HEK293 (cell line): ENCODE measurements around the gene ABR.
A peak's percentile ranks its signal among the peaks of the same experiment; 100 is the strongest.

Experiments
- CTCF ChIA-PET: fragments of 350-600 bp; formaldehyde crosslinking; extraction: SDS; loops from one replicate; lab custom pipeline; 2021; ENCODE audit warnings: antibody characterized with exemption; lab: Yijun Ruan, JAX
- POLR2A ChIA-PET: fragments of 300-600 bp; formaldehyde crosslinking; extraction: SDS; loops from one replicate; lab custom pipeline; 2020; ENCODE audit warnings: antibody characterized with exemption, inconsistent platforms; lab: Yijun Ruan, JAX
- H3K27ac ChIP-seq: fragments of 200-500 bp; sonication (Bioruptor generic); 2 replicates; pipeline ENCODE4 v1.5.1; 2014; ENCODE audit warnings: low read depth, low read length, control low read depth, inconsistent platforms; ENCODE audit errors: extremely low read depth
- H3K36me3 ChIP-seq, 2 experiments: fragments of 200-500 bp in 1 of 2; sonication (Bioruptor generic) in 1 of 2; 1 replicate in 1 of 2; 2 replicates in 1 of 2; pipeline ENCODE4 v1.5.1; 2014 to 2017; ENCODE audit warnings: inconsistent platforms in 2 of 2, low read length in 2 of 2; ENCODE audit not compliant: control insufficient read depth in 2 of 2, insufficient read depth in 1 of 2
- H3K4me1 ChIP-seq: fragments of 200-500 bp; sonication (Bioruptor generic); 2 replicates; pipeline ENCODE4 v1.5.1; 2014; ENCODE audit warnings: mild to moderate bottlenecking, low read length, inconsistent platforms; ENCODE audit not compliant: control insufficient read depth, insufficient read depth
- H3K4me3 ChIP-seq: 2 replicates; pipeline ENCODE4 v1.5.1; 2011; ENCODE audit warnings: low read depth, mild to moderate bottlenecking, control low read depth, low read length, moderate library complexity
- H3K9me3 ChIP-seq: fragments of 200-500 bp; sonication (Bioruptor generic); 2 replicates; pipeline ENCODE4 v1.5.1; 2014; ENCODE audit warnings: low read depth, low read length, inconsistent platforms; ENCODE audit not compliant: control insufficient read depth, insufficient read depth
- FEZF1 ChIP-seq: fragments of 450-650 bp; formaldehyde crosslinking; IDR thresholded peaks from 2 replicates; pipeline ENCODE4 v1.5.1; 2016; ENCODE audit warnings: missing biosample characterization, missing genetic modification characterization
- GLIS1 ChIP-seq: fragments of 450-650 bp; formaldehyde crosslinking; IDR thresholded peaks from 2 replicates; pipeline ENCODE4 v1.5.1; 2016; ENCODE audit warnings: missing biosample characterization, missing genetic modification characterization
- GLIS2 ChIP-seq: fragments of 450-650 bp; formaldehyde crosslinking; IDR thresholded peaks from 2 replicates; pipeline ENCODE4 v1.5.1; 2016; ENCODE audit warnings: missing biosample characterization, missing genetic modification characterization
- IKZF3 ChIP-seq: fragments of 450-650 bp; IDR thresholded peaks from 2 replicates; pipeline ENCODE4 v1.5.0; 2018; ENCODE audit warnings: missing biosample characterization, mild to moderate bottlenecking, missing genetic modification characterization, moderate library complexity
- KLF16 ChIP-seq: fragments of 450-650 bp; formaldehyde crosslinking; IDR thresholded peaks from 2 replicates; pipeline ENCODE4 v1.5.1; 2017; ENCODE audit warnings: missing biosample characterization, missing genetic modification characterization
- MEIS1 ChIP-seq: sonication (generic); formaldehyde crosslinking; IDR thresholded peaks from 2 replicates; pipeline ENCODE4 v1.8.1; 2022; ENCODE audit warnings: missing genetic modification reagents, mild to moderate bottlenecking, borderline replicate concordance
- OSR2 ChIP-seq: fragments of 450-650 bp; formaldehyde crosslinking; IDR thresholded peaks from 2 replicates; pipeline ENCODE4 v1.5.1; 2016; ENCODE audit warnings: missing biosample characterization, missing genetic modification characterization
- OVOL3 ChIP-seq: fragments of 450-650 bp; formaldehyde crosslinking; IDR thresholded peaks from 2 replicates; pipeline ENCODE4 v1.5.1; 2016; ENCODE audit warnings: missing biosample characterization, missing genetic modification characterization
- SCRT2 ChIP-seq: fragments of 450-650 bp; formaldehyde crosslinking; IDR thresholded peaks from 2 replicates; pipeline ENCODE4 v1.5.1; 2016; ENCODE audit warnings: missing biosample characterization, missing genetic modification characterization
- ZBTB17 ChIP-seq: fragments of 450-650 bp; formaldehyde crosslinking; IDR thresholded peaks from 2 replicates; pipeline ENCODE4 v1.5.1; 2016; ENCODE audit warnings: missing biosample characterization, missing genetic modification characterization
- ZBTB20 ChIP-seq: fragments of 450-650 bp; formaldehyde crosslinking; IDR thresholded peaks from 2 replicates; pipeline ENCODE4 v1.5.1; 2016; ENCODE audit warnings: missing biosample characterization, missing genetic modification characterization
- ZFP37 ChIP-seq: fragments of 450-650 bp; formaldehyde crosslinking; IDR thresholded peaks from 2 replicates; pipeline ENCODE4 v1.5.1; 2016; ENCODE audit warnings: missing biosample characterization, missing genetic modification characterization
- ZNF114 ChIP-seq: fragments of 450-650 bp; formaldehyde crosslinking; IDR thresholded peaks from 2 replicates; pipeline ENCODE4 v1.5.0; 2017; ENCODE audit warnings: missing biosample characterization, missing genetic modification characterization
- ZNF148 ChIP-seq: fragments of 450-650 bp; formaldehyde crosslinking; IDR thresholded peaks from 2 replicates; pipeline ENCODE4 v1.5.0; 2017; ENCODE audit warnings: missing biosample characterization, missing genetic modification characterization, borderline replicate concordance
- ZNF174 ChIP-seq: fragments of 450-650 bp; formaldehyde crosslinking; IDR thresholded peaks from 2 replicates; pipeline ENCODE4 v1.5.0; 2017; ENCODE audit warnings: missing biosample characterization, mild to moderate bottlenecking, missing genetic modification characterization
- ZNF214 ChIP-seq: fragments of 450-650 bp; formaldehyde crosslinking; IDR thresholded peaks from 2 replicates; pipeline ENCODE4 v1.5.1; 2017; ENCODE audit warnings: missing biosample characterization, mild to moderate bottlenecking, missing genetic modification characterization, borderline replicate concordance
- ZNF398 ChIP-seq: fragments of 450-650 bp; formaldehyde crosslinking; IDR thresholded peaks from 2 replicates; pipeline ENCODE4 v1.5.1; 2017; ENCODE audit warnings: missing biosample characterization, missing genetic modification characterization
- ZNF548 ChIP-seq: fragments of 450-650 bp; formaldehyde crosslinking; IDR thresholded peaks from 2 replicates; pipeline ENCODE4 v1.5.1; 2016; ENCODE audit warnings: missing biosample characterization, missing genetic modification characterization
- ZNF600 ChIP-seq: fragments of 450-650 bp; formaldehyde crosslinking; IDR thresholded peaks from 2 replicates; pipeline ENCODE4 v1.5.1; 2016; ENCODE audit warnings: missing biosample characterization, missing genetic modification characterization
- ZNF777 ChIP-seq: fragments of 450-650 bp; formaldehyde crosslinking; IDR thresholded peaks from 2 replicates; pipeline ENCODE4 v1.5.1; 2017; ENCODE audit warnings: missing biosample characterization, missing genetic modification characterization, borderline replicate concordance
- ZNF791 ChIP-seq: fragments of 450-650 bp; formaldehyde crosslinking; IDR thresholded peaks from 2 replicates; pipeline ENCODE4 v1.5.1; 2016; ENCODE audit warnings: missing biosample characterization, missing genetic modification characterization

The ABR gene

GRCh38 chr17:1083451-1084187 lies 96.2 kb downstream of the ABR start:
- peak overlapping the region; percentile 7; the same call in 1 of the 2 replicates for H3K27ac ChIP-seq
- TF ChIP-seq ZNF600 (tag by site-specific recombination) (peak; percentile 78; the same call in 1 of the 2 replicates), FEZF1 (tag by site-specific recombination) (no peak), IKZF3 (tag by site-specific recombination) (peak; percentile 70; the same call in 1 of the 2 replicates), GLIS1 (tag by site-specific recombination) (0 out of 2 replicates have a peak, but pooled peaks have one; percentile 11), OVOL3 (no peak), ZNF214 (tag by site-specific recombination) (no peak), KLF16 (tag by site-specific recombination) (no peak), ZNF174 (tag by site-specific recombination) (no peak), ZNF791 (tag by site-specific recombination) (no peak), ZNF548 (tag by site-specific recombination) (no peak)
- TF ChIP-seq, all 188 proteins: peak for 3
- POLR2A ChIA-PET, result interaction anchor here (0.5 kb wide), 1 partner anchor 27 kb away, joined by 3 read pairs; no protein-coding TSS in a partner anchor

GRCh38 chr17:1082579-1082978 lies 97.2 kb downstream of the ABR start:
- H3K36me3 ChIP-seq, result peaks cover 0 to 28% of the 10 kb centered on the region in 2 experiments; a peak in 2 of 3 replicates
- peaks cover 18% of the 10 kb centered on the region for H3K4me1 ChIP-seq
- H3K9me3 ChIP-seq, result no peaks in the 10 kb centered on the region
- H3K4me3 ChIP-seq, result no peak overlapping the region
- ChIA-PET CTCF (interaction anchor here (0.6 to 1.0 kb wide), 3 partner anchors 40 to 97 kb away, joined by 3 to 4 read pairs (median 4); no protein-coding TSS in a partner anchor), POLR2A (no interaction called here)
- TF ChIP-seq ZFP37 (tag by site-specific recombination) (no peak), OSR2 (tag by site-specific recombination) (0 out of 2 replicates have a peak, but pooled peaks have one; percentile 51), ZBTB20 (peak; percentile 37; the same call in 1 of the 2 replicates)
- H3K27ac ChIP-seq, result no peak overlapping the region

More at GRCh38 chr17:1083451-1084187, 96.2 kb downstream of the ABR start:
- Histone ChIP-seq H3K4me3 (no peak overlapping the region), H3K9me3 (no peaks in the 10 kb centered on the region), H3K36me3 (peaks cover 0 to 21% of the 10 kb centered on the region in 2 experiments; a peak in 2 of 3 replicates), H3K4me1 (peaks cover 24% of the 10 kb centered on the region)
- CTCF ChIA-PET, result interaction anchor here (0.6 to 1.2 kb wide), 3 partner anchors 25 to 29 kb away, joined by 3 to 5 read pairs (median 3); no protein-coding TSS in a partner anchor

- TF ChIP-seq ZNF114 (tag by site-specific recombination), result no peak
- TF ChIP-seq ZNF148 (tag by site-specific recombination), result no peak
- 0 out of 2 replicates have a peak, but pooled peaks have one; percentile 22 for TF ChIP-seq ZNF600 (tag by site-specific recombination)
- TF ChIP-seq ZNF398 (tag by site-specific recombination), result 0 out of 2 replicates have a peak, but pooled peaks have one; percentile 11
- peak; percentile 34; the same call in 1 of the 2 replicates for TF ChIP-seq SCRT2 (tag by site-specific recombination)
- no peak for TF ChIP-seq ZBTB17
- TF ChIP-seq GLIS2 (tag by site-specific recombination), result no peak
- TF ChIP-seq ZNF777 (tag by site-specific recombination), result no peak
- no peak for TF ChIP-seq MEIS1 (CRISPR knock-in tag)
- TF ChIP-seq, all 188 proteins: peak for 3
- Histone ChIP-seq H3K4me1 (peaks cover 15% of the 10 kb centered on the region), H3K27ac (no peak overlapping the region), H3K4me3 (no peak overlapping the region), H3K9me3 (no peaks in the 10 kb centered on the region), H3K36me3 (peaks cover 3 to 37% of the 10 kb centered on the region in 2 experiments; a peak in 2 of 3 replicates)
- ChIA-PET CTCF (no interaction called here), POLR2A (no interaction called here)
These were observed 100.8 kb downstream of the ABR start for GRCh38 chr17:1078831-1079561.
